Cardiac muscle cell (in vitro differentiated cells and primary cell): ENCODE data around the gene BCAS4. TPM values are rescaled to one million over a fixed set of nuclear protein-coding genes. Genes with fewer than 3 reads are reported as not detected.

Experiments used
- DNase-seq, 2 donors: peaks; one replicate each; pipeline versions ENCODE4 v3.0.0 to v3.0.0-alpha.2; 2010 to 2017; ENCODE audit warnings: low read depth in 1 of 2, low spot score in 1 of 2
- H3K27ac ChIP-seq: fragments of 200-600 bp; sonication (generic); 2 replicates; pipeline ENCODE4 v1.5.1; 2016
- H3K27me3 ChIP-seq: fragments of 200-600 bp; sonication (generic); 2 replicates; pipeline ENCODE4 v1.6.0; 2016; ENCODE audit warnings: control low read depth
- H3K36me3 ChIP-seq: fragments of 200-600 bp; sonication (generic); 2 replicates; pipeline ENCODE4 v1.5.1; 2016; ENCODE audit warnings: control low read depth
- H3K4me1 ChIP-seq: fragments of 200-600 bp; sonication (generic); 2 replicates; pipeline ENCODE4 v1.8.1; 2017; ENCODE audit warnings: low read depth, mild to moderate bottlenecking, mixed run types
- H3K4me3 ChIP-seq: fragments of 200-600 bp; sonication (generic); 2 replicates; pipeline ENCODE4 v1.5.1; 2016; ENCODE audit warnings: mild to moderate bottlenecking
- H3K9me3 ChIP-seq: fragments of 200-600 bp; sonication (generic); 2 replicates; pipeline ENCODE4 v1.5.1; 2017; ENCODE audit warnings: low read depth, mild to moderate bottlenecking, control low read depth
- polyA plus RNA-seq: library from polyadenylated mRNA; unstranded; fragments of >200 nt; fragmentation: Nextera tagmentation; extraction: Ambion mirVana; gene quantifications from 2 replicates; pipeline ENCODE4 v1.2.1, GENCODE V29; 2016
- total RNA-seq: library from RNA; depleted of rRNA; stranded (reverse); fragments of >200 nt; gene quantifications from 2 replicates; pipeline ENCODE4 v1.2.3, GENCODE V29; 2016
- TF ChIP-seq, protein P1 (sequence below): IDR thresholded peaks from 2 replicates; pipeline ENCODE4 v1.5.1; 2012; ENCODE audit warnings: low read depth, mild to moderate bottlenecking, low read length

BCAS4 gene, protein sequence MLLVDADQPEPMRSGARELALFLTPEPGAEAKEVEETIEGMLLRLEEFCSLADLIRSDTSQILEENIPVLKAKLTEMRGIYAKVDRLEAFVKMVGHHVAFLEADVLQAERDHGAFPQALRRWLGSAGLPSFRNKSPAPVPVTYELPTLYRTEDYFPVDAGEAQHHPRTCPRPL
- total RNA-seq (16.1 and 23.6 TPM in 2 replicates), polyA plus RNA-seq (26.1 and 31.8 TPM in 2 replicates)

DNA sequence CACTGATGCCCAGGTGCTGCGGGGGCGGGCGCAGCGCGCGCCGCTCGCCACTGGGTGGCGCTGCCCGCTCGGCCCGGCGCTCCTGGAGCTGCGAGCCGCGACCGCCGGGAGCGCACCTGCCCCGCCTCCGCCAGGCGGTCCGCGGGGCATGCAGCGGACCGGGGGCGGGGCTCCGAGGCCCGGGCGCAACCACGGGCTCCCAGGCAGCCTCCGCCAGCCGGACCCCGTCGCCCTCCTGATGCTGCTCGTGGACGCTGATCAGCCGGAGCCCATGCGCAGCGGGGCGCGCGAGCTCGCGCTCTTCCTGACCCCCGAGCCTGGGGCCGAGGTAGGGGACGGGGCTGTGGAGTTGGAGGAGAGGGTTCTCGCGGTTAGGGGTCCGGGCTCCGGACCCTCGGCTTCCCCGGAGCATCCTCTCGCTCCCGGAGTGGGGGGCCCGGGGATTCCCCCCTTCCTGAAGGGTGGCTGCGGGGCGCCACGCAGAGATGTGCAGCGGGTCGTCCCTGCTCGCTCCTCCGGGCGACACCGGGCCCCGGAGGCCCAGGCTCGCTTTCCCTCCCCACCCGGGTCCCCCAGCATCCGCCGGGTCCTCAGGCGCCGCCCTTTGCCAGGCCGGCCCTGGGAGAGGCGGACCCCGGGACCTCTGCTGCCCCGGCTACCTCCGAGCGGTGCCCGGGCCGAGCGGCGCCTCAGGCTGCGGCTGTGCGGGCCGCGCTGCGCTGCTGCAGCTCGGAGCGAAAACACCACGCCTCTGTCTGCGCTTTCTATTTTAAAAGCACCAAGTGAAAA, at the start of gene BCAS4:
Gene BCAS4 (plus strand): TSS at position 216 of the 789 bp plus-strand sequence. CDS start 23 bp downstream, at position 239.
- H3K4me3 ChIP-seq, result peak within 1 kb of the TSS; percentile 81
- peak; percentile 85 to 89 for DNase-seq
- H3K27ac ChIP-seq, result peak within 1 kb of the TSS; percentile 4
- no peaks in the 10 kb centered on the region for H3K27me3 ChIP-seq
- TF ChIP-seq, protein P1, sequence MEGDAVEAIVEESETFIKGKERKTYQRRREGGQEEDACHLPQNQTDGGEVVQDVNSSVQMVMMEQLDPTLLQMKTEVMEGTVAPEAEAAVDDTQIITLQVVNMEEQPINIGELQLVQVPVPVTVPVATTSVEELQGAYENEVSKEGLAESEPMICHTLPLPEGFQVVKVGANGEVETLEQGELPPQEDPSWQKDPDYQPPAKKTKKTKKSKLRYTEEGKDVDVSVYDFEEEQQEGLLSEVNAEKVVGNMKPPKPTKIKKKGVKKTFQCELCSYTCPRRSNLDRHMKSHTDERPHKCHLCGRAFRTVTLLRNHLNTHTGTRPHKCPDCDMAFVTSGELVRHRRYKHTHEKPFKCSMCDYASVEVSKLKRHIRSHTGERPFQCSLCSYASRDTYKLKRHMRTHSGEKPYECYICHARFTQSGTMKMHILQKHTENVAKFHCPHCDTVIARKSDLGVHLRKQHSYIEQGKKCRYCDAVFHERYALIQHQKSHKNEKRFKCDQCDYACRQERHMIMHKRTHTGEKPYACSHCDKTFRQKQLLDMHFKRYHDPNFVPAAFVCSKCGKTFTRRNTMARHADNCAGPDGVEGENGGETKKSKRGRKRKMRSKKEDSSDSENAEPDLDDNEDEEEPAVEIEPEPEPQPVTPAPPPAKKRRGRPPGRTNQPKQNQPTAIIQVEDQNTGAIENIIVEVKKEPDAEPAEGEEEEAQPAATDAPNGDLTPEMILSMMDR, result peak; percentile 65
- H3K36me3 ChIP-seq, result no peaks in the 10 kb centered on the region
- H3K4me1 ChIP-seq, result peaks cover 8% of the 10 kb centered on the region
- H3K9me3 ChIP-seq, result no peaks in the 10 kb centered on the region

DNA sequence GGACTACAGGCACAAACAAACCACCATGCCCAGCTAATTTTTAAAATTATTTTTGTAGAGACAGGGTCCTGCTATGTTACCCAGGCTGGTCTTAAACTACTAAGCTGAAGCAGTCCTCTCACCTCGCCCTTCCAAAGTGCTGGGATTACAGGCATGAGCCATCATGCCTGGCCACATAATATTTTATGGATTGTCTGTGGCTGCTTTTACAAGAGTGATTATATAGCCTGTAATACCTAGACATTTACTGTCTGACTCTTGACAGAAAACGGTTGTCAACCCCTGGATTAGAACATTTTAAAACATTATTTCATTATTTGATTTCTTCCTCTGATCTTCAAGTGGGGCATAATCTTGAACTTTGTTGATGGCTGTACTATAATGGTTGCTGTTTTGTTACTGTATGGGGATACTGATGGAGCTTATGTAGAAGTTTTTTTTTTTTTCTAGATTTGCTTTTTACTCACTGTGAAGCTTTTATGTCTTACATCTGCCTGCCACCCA, 49.2 kb upstream of the BCAS4 start:
- no peaks in the 10 kb centered on the region for H3K27me3 ChIP-seq
- DNase-seq, result no peak
- H3K36me3 ChIP-seq, result peaks cover 19% of the 10 kb centered on the region
- H3K4me1 ChIP-seq, result peaks cover 56% of the 10 kb centered on the region
- peak overlapping the region; percentile 66 for H3K27ac ChIP-seq
- no peaks in the 10 kb centered on the region for H3K9me3 ChIP-seq
- no peak overlapping the region for H3K4me3 ChIP-seq
- TF ChIP-seq, protein P1, result no peak

DNA sequence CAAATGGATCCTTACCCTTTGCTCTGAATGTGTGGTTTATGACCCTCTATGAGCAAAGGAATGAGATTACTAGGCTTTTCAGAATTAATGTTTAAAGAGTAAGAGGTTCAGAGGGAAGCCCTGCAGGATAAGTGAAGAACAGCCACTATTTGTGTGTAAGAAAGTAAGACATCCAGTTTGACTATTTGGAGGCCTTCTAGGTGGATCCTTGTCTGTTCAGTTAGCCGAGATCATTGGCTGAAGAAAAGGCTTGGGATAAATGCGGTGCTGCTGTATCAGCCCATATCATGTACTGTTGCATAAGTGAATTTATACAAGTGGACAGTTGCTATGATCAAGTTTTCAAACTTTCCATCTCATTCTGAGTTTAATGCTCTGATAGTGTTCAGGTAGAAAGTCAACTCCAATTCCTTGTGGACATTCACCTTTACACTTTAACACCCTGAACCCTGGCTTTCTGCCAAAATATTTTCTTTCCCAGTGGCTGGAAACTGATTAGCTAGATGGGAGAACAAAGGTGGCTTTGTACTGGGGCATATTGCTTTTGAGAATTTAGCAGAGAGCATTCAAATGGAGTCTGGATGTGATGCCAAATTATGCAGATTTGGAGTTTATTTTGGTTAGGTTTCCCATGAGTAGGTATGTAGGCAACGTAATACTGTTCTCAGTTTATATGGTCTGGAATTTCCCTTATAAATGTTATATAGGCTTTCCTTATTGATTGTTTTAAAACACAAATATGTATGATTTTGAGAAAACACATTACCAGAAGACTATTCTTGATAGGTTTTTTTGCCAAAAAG, 48.5 kb upstream of the BCAS4 start:
- Histone ChIP-seq H3K4me3 (no peak overlapping the region), H3K27ac (peak overlapping the region; percentile 66)
- DNase-seq, result peak; percentile 51 to 71

DNA sequence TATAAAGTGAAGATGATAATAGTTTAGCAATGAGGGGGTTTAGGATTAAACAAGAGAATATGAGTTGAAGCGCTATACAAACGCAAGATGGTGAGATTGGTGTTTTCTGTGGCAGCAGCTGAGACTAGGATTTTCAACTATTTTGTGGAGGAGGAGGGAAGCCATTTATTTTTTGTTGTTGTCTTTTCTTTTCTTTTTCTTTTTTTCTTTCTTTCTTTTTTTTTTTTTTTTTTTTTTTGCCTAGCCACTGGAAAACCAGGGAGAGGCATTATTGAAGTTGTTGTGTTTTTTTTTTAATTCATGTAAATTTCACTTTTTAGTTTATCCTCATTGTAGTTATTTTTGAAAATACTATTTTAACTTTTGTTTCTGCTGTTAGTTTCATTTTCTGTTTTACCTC, 47.6 kb upstream of the BCAS4 start:
- TF ChIP-seq, protein P1, result no peak
- Histone ChIP-seq H3K27me3 (no peaks in the 10 kb centered on the region), H3K4me1 (peaks cover 42% of the 10 kb centered on the region), H3K4me3 (no peak overlapping the region), H3K9me3 (no peaks in the 10 kb centered on the region), H3K27ac (peak overlapping the region; percentile 66), H3K36me3 (peaks cover 25% of the 10 kb centered on the region)
- DNase-seq, result no peak

More for the DNA sequence above, 48.5 kb upstream of the BCAS4 start:
- peaks cover 51% of the 10 kb centered on the region for H3K4me1 ChIP-seq
- peaks cover 19% of the 10 kb centered on the region for H3K36me3 ChIP-seq
- no peaks in the 10 kb centered on the region for H3K27me3 ChIP-seq
- TF ChIP-seq, protein P1, result no peak
- H3K9me3 ChIP-seq, result no peaks in the 10 kb centered on the region

DNA sequence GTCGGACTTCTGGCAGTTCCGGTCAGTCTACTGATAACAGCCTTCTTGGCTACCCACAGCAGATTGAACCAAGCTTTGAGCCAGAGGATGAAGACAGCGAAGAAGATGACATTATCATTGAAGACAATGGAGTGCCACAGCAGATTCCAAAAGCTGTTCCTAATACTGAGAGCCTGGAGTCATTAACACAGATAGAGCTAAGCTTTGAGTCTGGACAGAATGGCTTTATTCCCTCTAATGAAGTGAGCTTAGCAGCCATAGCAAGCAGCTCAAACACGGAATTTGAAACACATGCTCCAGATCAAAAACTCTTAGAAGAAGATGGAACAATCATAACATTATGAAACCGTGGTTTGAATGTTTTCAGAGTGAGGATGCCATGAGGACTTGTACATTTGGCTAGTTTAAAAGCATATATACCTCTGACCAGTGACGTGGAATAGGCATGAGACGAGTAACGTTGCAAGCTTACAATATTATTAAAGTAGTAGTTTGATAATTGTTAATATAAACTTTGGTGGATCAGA, 44.7 kb upstream of the BCAS4 start:
- Histone ChIP-seq H3K27ac (no peak overlapping the region), H3K4me3 (no peak overlapping the region), H3K36me3 (peaks cover 26% of the 10 kb centered on the region), H3K9me3 (no peaks in the 10 kb centered on the region), H3K4me1 (peaks cover 14% of the 10 kb centered on the region), H3K27me3 (no peaks in the 10 kb centered on the region)
- TF ChIP-seq, protein P1, result no peak
- no peak for DNase-seq
